Gastrocnemius medialis (tissue), 4 donors: Measurements from ENCODE around the gene GPS1.

Experiments used
- POLR2A ChIP-seq, 2 donors: fragments of 450-650 bp; IDR thresholded peaks; one replicate each; pipeline ENCODE4 v1.6.1; 2017; ENCODE audit warnings: antibody characterized with exemption in 2 of 2, mild to moderate bottlenecking in 2 of 2, moderate library complexity in 2 of 2
- TF ChIP-seq, protein P1 (sequence below), 5 experiments: fragments of 450-650 bp in 3 of 5; fragments of 200-600 bp in 2 of 5; sonication (generic) in 2 of 5; IDR thresholded peaks in 4 of 5; conservative IDR thresholded peaks in 1 of 5; 1 replicate in 4 of 5; 2 replicates in 1 of 5; pipeline ENCODE4 v1.5.1; 2016 to 2019; ENCODE audit warnings: antibody characterized with exemption in 5 of 5, mild to moderate bottlenecking in 3 of 5, moderate library complexity in 3 of 5

DNA sequence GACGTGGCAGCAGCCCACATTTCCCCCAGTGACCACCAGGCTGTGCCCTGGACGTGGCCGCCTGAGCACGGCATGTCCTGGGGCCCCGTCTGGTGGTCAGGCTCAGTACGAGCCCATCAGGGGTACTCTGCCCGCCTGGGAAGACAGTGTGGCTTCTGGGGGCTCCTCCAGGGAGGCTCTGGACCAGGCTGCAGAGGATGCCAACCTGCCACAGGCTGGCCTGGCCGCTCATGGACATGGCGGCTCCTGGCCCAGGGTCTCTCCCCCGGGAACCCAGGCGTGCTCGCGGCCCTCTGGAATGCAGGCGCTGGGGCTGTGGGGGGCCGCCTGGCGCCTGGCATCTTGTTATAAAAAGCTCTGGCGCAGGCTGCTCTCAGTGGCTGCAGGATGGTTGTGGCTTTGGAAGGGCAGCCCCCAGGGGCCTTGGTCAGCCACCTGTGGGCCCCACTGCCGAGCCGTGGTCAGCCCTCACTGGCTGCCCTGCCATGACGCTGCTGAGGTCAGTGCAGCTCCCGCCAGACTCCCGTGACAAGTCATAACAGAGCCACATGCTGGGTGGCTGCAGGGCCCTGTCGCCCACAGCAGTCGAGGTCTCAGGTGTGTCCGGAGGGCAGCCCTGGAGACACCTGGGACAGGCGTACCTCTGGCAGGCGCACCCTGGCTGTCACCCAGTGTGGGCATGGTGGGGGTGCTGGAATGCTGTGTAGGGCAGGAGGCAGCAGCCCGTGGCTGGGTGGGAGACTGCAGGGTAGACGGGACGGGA lies 44.0 kb upstream of the GPS1 start:
- TF ChIP-seq POLR2A (IDR thresholded peaks at IDR 0.05): no peak
- TF ChIP-seq, protein P1, sequence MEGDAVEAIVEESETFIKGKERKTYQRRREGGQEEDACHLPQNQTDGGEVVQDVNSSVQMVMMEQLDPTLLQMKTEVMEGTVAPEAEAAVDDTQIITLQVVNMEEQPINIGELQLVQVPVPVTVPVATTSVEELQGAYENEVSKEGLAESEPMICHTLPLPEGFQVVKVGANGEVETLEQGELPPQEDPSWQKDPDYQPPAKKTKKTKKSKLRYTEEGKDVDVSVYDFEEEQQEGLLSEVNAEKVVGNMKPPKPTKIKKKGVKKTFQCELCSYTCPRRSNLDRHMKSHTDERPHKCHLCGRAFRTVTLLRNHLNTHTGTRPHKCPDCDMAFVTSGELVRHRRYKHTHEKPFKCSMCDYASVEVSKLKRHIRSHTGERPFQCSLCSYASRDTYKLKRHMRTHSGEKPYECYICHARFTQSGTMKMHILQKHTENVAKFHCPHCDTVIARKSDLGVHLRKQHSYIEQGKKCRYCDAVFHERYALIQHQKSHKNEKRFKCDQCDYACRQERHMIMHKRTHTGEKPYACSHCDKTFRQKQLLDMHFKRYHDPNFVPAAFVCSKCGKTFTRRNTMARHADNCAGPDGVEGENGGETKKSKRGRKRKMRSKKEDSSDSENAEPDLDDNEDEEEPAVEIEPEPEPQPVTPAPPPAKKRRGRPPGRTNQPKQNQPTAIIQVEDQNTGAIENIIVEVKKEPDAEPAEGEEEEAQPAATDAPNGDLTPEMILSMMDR (IDR thresholded peaks at IDR 0.05 in 4 of 5, conservative IDR thresholded peaks at IDR 0.05 in 1 of 5): no peak
